Keratinocyte (primary cell): Measurements from ENCODE around the gene FEZF2. TPM values are rescaled to one million over a fixed set of nuclear protein-coding genes. Genes with fewer than 3 reads are reported as not detected.

Source experiments
- DNase-seq: peaks from one replicate; pipeline ENCODE4 v3.0.0-alpha.2; 2011; ENCODE audit warnings: low read depth, missing footprints, low spot score
- FAIRE-seq: peaks from 2 replicates; lab custom pipeline; 2011; peaks lifted over from hg19 to GRCh38; lab: Jason Lieb, UNC
- H2AFZ ChIP-seq: 2 replicates; pipeline ENCODE4 v1.6.0; 2012; ENCODE audit warnings: low read length, control low read depth, inconsistent platforms; ENCODE audit not compliant: control insufficient read depth
- H3K27ac ChIP-seq: 2 replicates; pipeline ENCODE4 v1.5.1; 2011; ENCODE audit warnings: low read length; ENCODE audit not compliant: control insufficient read depth, insufficient read depth
- H3K27me3 ChIP-seq: 3 replicates; pipeline ENCODE4 v1.6.0; 2011; ENCODE audit warnings: low read length; ENCODE audit not compliant: control insufficient read depth, insufficient read depth; ENCODE audit errors: extremely low read depth
- H3K36me3 ChIP-seq, 2 experiments: 2 replicates in 1 of 2; 3 replicates in 1 of 2; pipeline ENCODE4 v1.5.1; 2011; ENCODE audit warnings: low read length in 2 of 2, mild to moderate bottlenecking in 1 of 2; ENCODE audit not compliant: control insufficient read depth in 2 of 2, insufficient read depth in 2 of 2; ENCODE audit errors: extremely low read depth in 1 of 2
- H3K4me1 ChIP-seq: 3 replicates; pipeline ENCODE4 v1.5.1; 2011; ENCODE audit warnings: low read length; ENCODE audit not compliant: control insufficient read depth, insufficient read depth; ENCODE audit errors: extremely low read depth
- H3K4me2 ChIP-seq: 3 replicates; pipeline ENCODE4 v1.6.0; 2011; ENCODE audit warnings: low read depth, low read length; ENCODE audit not compliant: control insufficient read depth, insufficient read depth; ENCODE audit errors: extremely low read depth
- H3K4me3 ChIP-seq, 3 experiments: fragments of 200-600 bp in 1 of 3; sonication (generic) in 1 of 3; 2 replicates in 2 of 3; 3 replicates in 1 of 3; pipeline ENCODE4 v1.5.1; 2011 to 2016; ENCODE audit warnings: low read length in 3 of 3, mild to moderate bottlenecking in 3 of 3, control low read depth in 2 of 3, inconsistent platforms in 1 of 3, low read depth in 1 of 3, mixed read lengths in 1 of 3, mixed run types in 1 of 3, moderate library complexity in 1 of 3; ENCODE audit not compliant: control insufficient read depth in 2 of 3, insufficient read depth in 2 of 3; ENCODE audit errors: extremely low read depth in 1 of 3
- H3K79me2 ChIP-seq: 2 replicates; pipeline ENCODE4 v1.6.0; 2012; ENCODE audit warnings: low read length; ENCODE audit not compliant: control insufficient read depth, insufficient read depth
- H3K9ac ChIP-seq: 3 replicates; pipeline ENCODE4 v1.6.0; 2011; ENCODE audit warnings: low read length; ENCODE audit not compliant: control insufficient read depth, insufficient read depth; ENCODE audit errors: extremely low read depth
- H3K9me1 ChIP-seq: 3 replicates; pipeline ENCODE4 v1.6.0; 2011; ENCODE audit warnings: low read length; ENCODE audit not compliant: control insufficient read depth, insufficient read depth; ENCODE audit errors: extremely low read depth
- H3K9me3 ChIP-seq: 2 replicates; pipeline ENCODE4 v1.5.1; 2012; ENCODE audit warnings: low read depth, low read length; ENCODE audit not compliant: control insufficient read depth
- H4K20me1 ChIP-seq: 3 replicates; pipeline ENCODE4 v1.6.0; 2011; ENCODE audit warnings: low read length; ENCODE audit not compliant: control insufficient read depth, insufficient read depth; ENCODE audit errors: extremely low read depth
- CTCF ChIP-seq, 3 experiments: IDR thresholded peaks in 1 of 3; conservative IDR thresholded peaks in 1 of 3; optimal IDR thresholded peaks in 1 of 3; 2 replicates in 2 of 3; 3 replicates in 1 of 3; pipeline versions ENCODE3 to v1.5.1; 2011; ENCODE audit warnings: low read length in 3 of 3, mild to moderate bottlenecking in 3 of 3, moderate library complexity in 2 of 3, control low read depth in 1 of 3, inconsistent platforms in 1 of 3; ENCODE audit not compliant: insufficient read depth in 2 of 3; ENCODE audit errors: extremely low read depth in 1 of 3
- EZH2 ChIP-seq: IDR thresholded peaks from one replicate; pipeline ENCODE4 v1.6.1; 2012; ENCODE audit warnings: inconsistent platforms, mild to moderate bottlenecking, low read length, moderate library complexity
- dilution Hi-C: fragments of 300-500 bp; cut with MboI; formaldehyde crosslinking; loops from one replicate; pipeline ENCODE4 v1.7.0; 2020; ENCODE audit warnings: low sequenced_read_pairs; ENCODE audit not compliant: extremely low pct_ligation_motif_present
- polyA plus RNA-seq, 5 experiments: library from polyadenylated mRNA; depleted of rRNA in 3 of 5; stranded (reverse) in 3 of 5; stranded (forward) in 1 of 5; unstranded in 1 of 5; fragments of >200 nt; gene quantifications; 1 replicate in 1 of 5; 2 replicates in 3 of 5; 3 replicates in 1 of 5; pipeline versions ENCODE4 v1.2.1 to v1.2.3, GENCODE V29; 2011 to 2012; ENCODE audit warnings: missing spikeins in 2 of 5, low read depth in 1 of 5, low replicate concordance in 1 of 5

FEZF2 gene
- polyA plus RNA-seq, 1 donor (not counting 4 experiments of a cell fraction or from before 2014, with no cell fraction given), result not detected

- H3K27me3 ChIP-seq, result peaks cover 35% of the 10 kb centered on the region
- H2AFZ ChIP-seq, result no peak overlapping the region
- H3K9me3 ChIP-seq, result no peaks in the 10 kb centered on the region
- no peak overlapping the region for H3K4me3 ChIP-seq
- H3K9ac ChIP-seq, result no peak overlapping the region
- H3K27ac ChIP-seq, result no peak overlapping the region
- no peaks in the 10 kb centered on the region for H3K36me3 ChIP-seq
- H3K4me2 ChIP-seq, result no peak overlapping the region
- no peaks in the 10 kb centered on the region for H4K20me1 ChIP-seq
- H3K4me1 ChIP-seq, result peaks cover 5% of the 10 kb centered on the region
- DNase-seq (no peak), FAIRE-seq (no peak)
- dilution Hi-C loops, result no loop called here
- H3K9me1 ChIP-seq, result no peaks in the 10 kb centered on the region
- TF ChIP-seq EZH2 (no peak), CTCF (optimal IDR thresholded peaks at IDR 0.05 in 1 of 3, IDR thresholded peaks at IDR 0.05 in 1 of 3, conservative IDR thresholded peaks at IDR 0.05 in 1 of 3; ENCODE audit: extremely low read depth in 1 of 3, insufficient read depth in 2 of 3, low read length in 3 of 3) (no peak)
- H3K79me2 ChIP-seq, result no peaks in the 10 kb centered on the region
These were observed 9.2 kb downstream of the FEZF2 start for GRCh38 chr3:62364191-62364590.

- FAIRE-seq (peak; percentile 36), DNase-seq (peak; percentile 28)
- Histone ChIP-seq H3K27ac (no peak overlapping the region), H2AFZ (no peak overlapping the region), H3K4me1 (peaks cover 5% of the 10 kb centered on the region), H3K4me3 (no peak overlapping the region), H4K20me1 (no peaks in the 10 kb centered on the region), H3K9me3 (no peaks in the 10 kb centered on the region), H3K27me3 (peaks cover 26% of the 10 kb centered on the region), H3K79me2 (no peaks in the 10 kb centered on the region), H3K36me3 (no peaks in the 10 kb centered on the region), H3K4me2 (no peak overlapping the region), H3K9ac (no peak overlapping the region), H3K9me1 (no peaks in the 10 kb centered on the region)
- dilution Hi-C loops, result no loop called here
- TF ChIP-seq EZH2 (no peak), CTCF (optimal IDR thresholded peaks at IDR 0.05 in 1 of 3, IDR thresholded peaks at IDR 0.05 in 1 of 3, conservative IDR thresholded peaks at IDR 0.05 in 1 of 3; ENCODE audit: extremely low read depth in 1 of 3, insufficient read depth in 2 of 3, low read length in 3 of 3) (no peak)
These were observed 10.1 kb downstream of the FEZF2 start for GRCh38 chr3:62363275-62363674.
